ENCODE data around the gene CETN1. TPM values are rescaled to one million over a fixed set of nuclear protein-coding genes. Genes with fewer than 3 reads are reported as not detected.

The CETN1 gene
- total RNA-seq, 6 experiments from 2014 or later: not detected

GRCh38 chr18:615773-616172 is 35.6 kb downstream of the CETN1 start:
- TF ChIP-seq, protein P1, sequence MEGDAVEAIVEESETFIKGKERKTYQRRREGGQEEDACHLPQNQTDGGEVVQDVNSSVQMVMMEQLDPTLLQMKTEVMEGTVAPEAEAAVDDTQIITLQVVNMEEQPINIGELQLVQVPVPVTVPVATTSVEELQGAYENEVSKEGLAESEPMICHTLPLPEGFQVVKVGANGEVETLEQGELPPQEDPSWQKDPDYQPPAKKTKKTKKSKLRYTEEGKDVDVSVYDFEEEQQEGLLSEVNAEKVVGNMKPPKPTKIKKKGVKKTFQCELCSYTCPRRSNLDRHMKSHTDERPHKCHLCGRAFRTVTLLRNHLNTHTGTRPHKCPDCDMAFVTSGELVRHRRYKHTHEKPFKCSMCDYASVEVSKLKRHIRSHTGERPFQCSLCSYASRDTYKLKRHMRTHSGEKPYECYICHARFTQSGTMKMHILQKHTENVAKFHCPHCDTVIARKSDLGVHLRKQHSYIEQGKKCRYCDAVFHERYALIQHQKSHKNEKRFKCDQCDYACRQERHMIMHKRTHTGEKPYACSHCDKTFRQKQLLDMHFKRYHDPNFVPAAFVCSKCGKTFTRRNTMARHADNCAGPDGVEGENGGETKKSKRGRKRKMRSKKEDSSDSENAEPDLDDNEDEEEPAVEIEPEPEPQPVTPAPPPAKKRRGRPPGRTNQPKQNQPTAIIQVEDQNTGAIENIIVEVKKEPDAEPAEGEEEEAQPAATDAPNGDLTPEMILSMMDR (IDR thresholded peaks at IDR 0.05): no peak
- DNase-seq: no peak
- H3K4me1 Mint-ChIP-seq (ENCODE audit: low read depth): peaks cover 5% of the 10 kb centered on the region; the same call in 1 of the 2 replicates
- no peaks in the 10 kb centered on the region for H3K36me3 Mint-ChIP-seq (ENCODE audit: low read depth)
- no peak overlapping the region for H3K27ac Mint-ChIP-seq
- H3K4me3 Mint-ChIP-seq: no peak overlapping the region
- no peaks in the 10 kb centered on the region for H3K9me3 Mint-ChIP-seq
- peaks cover 24% of the 10 kb centered on the region for H3K27me3 Mint-ChIP-seq (ENCODE audit: insufficient read depth)

DNA sequence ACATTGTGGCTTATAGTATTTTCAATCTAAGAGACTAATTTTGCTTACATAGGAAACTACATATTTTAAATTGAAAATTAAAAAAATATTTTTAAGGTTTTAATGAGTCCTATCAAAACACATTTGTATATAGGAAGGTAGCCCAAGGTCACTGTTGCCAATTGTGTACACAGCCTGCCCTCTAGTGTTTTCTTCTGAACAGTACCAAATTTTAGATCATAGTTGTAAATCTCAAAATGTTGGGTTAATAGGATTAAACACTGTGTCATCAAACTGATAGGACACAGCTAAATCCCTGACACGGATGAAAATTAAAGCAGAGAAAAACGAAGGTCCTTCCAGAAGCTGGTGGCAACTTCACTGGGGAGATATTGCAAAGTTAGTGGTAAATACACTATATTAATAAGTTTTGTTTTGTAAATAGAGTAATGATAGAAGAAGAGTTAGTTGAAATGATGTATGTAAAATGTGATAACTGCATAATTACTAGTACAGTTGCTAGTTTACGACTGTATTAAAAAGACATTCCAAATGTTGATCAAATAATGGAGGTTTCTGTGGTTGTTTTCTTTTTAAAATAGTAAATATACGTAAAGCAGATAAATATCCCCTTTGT is 36.3 kb downstream of the CETN1 start:
- H3K9me3 Mint-ChIP-seq: no peaks in the 10 kb centered on the region
- H3K36me3 Mint-ChIP-seq (ENCODE audit: low read depth): no peaks in the 10 kb centered on the region
- no peak overlapping the region for H3K27ac Mint-ChIP-seq
- TF ChIP-seq, protein P1 (IDR thresholded peaks at IDR 0.05): peak; percentile 87
- H3K4me1 Mint-ChIP-seq (ENCODE audit: low read depth): peaks cover 5% of the 10 kb centered on the region; the same call in 1 of the 2 replicates
- DNase-seq: peak; percentile 30
- peaks cover 24% of the 10 kb centered on the region for H3K27me3 Mint-ChIP-seq (ENCODE audit: insufficient read depth)
- no peak overlapping the region for H3K4me3 Mint-ChIP-seq

DNA sequence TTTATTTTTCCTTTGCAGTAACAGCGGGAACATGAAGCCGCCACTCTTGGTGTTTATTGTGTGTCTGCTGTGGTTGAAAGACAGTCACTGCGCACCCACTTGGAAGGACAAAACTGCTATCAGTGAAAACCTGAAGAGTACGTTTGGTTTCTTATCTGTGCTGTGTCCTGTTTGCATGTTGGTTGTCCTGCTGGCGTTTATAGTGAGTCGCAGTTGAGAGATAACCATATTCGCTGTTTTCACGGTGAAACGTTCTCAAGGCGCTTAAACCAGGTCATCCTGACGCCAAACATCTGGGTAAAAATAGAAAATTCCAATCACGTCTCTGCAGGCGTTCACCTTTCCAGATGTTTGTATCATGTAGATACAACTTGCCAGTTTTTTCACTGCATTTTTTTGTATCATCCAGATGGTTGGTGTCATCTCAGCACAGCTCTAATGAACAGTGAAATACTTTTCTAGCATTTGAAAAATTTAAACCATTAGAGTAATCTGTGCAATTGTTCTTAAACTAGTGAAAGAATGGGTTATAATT is 37.9 kb downstream of the CETN1 start:
- no peaks in the 10 kb centered on the region for H3K36me3 Mint-ChIP-seq (ENCODE audit: low read depth)
- H3K27ac Mint-ChIP-seq: no peak overlapping the region
- TF ChIP-seq, protein P1 (IDR thresholded peaks at IDR 0.05): no peak
- peaks cover 26% of the 10 kb centered on the region for H3K27me3 Mint-ChIP-seq (ENCODE audit: insufficient read depth)
- no peaks in the 10 kb centered on the region for H3K9me3 Mint-ChIP-seq
- no peak overlapping the region for H3K4me3 Mint-ChIP-seq
- H3K4me1 Mint-ChIP-seq (ENCODE audit: low read depth): peaks cover 5% of the 10 kb centered on the region; the same call in 1 of the 2 replicates
- no peak for DNase-seq

DNA sequence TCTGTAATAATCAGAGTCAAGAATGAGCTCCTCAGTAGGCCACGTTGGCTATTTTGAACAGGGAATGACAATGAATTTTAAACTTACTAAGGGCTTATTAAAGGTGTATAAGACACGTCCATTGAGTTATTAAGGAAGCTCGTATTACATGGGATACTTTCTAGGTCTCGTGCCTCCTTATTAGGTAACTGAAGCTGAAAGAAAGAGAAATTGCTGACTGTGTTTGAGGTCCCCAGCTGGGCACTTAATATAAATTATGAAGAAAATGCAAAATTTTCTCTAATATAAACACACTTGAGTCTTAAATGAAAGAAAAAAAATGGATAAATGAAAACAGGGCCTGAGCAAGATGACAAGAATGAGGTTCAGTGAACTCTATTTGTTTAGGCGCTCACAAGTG is 38.4 kb downstream of the CETN1 start:
- peaks cover 21% of the 10 kb centered on the region for H3K27me3 Mint-ChIP-seq (ENCODE audit: insufficient read depth)
- peaks cover 5% of the 10 kb centered on the region; the same call in 1 of the 2 replicates for H3K4me1 Mint-ChIP-seq (ENCODE audit: low read depth)
- H3K36me3 Mint-ChIP-seq (ENCODE audit: low read depth): no peaks in the 10 kb centered on the region
- no peak overlapping the region for H3K4me3 Mint-ChIP-seq
- TF ChIP-seq, protein P1 (IDR thresholded peaks at IDR 0.05): no peak
- no peak for DNase-seq
- H3K27ac Mint-ChIP-seq: no peak overlapping the region
- no peaks in the 10 kb centered on the region for H3K9me3 Mint-ChIP-seq

DNA sequence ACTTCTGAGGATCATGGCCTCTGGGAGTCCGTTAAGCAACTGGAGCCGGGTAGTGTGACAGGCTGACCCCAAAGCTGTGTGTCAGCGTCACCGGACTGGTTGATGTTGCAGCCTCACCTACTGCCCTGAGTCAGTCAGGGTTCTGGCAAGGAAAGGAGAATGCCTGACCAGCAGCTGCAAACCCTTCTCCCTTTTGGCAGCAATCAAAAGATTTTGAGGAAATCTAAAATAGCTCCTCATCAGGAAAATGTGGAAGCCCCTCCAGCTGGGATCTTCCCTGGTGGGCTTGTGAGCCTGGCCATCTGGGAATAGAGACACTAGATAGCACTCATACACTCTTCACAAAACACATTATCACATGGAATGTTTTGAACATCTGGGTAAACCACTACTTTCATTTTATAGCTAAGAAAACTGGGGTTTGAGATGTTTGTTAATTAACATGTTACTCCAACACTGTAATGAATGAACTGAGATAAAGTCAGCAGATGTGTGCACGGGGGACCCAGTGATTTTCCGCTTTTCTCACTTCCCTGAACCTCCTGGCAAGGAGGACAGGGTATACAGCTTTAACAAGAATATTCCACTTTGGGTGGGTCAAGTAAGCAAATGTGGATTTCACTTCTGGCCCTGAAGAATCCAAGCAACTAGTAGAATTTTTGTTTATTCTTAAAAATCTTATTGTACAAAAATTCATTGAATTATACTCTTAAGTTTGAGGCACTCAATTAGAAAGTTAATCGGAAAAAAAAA is 41.3 kb downstream of the CETN1 start:
- H3K36me3 Mint-ChIP-seq (ENCODE audit: low read depth): no peaks in the 10 kb centered on the region
- DNase-seq: no peak
- peaks cover 3% of the 10 kb centered on the region; the same call in 1 of the 2 replicates for H3K4me1 Mint-ChIP-seq (ENCODE audit: low read depth)
- H3K9me3 Mint-ChIP-seq: no peaks in the 10 kb centered on the region
- no peak overlapping the region for H3K4me3 Mint-ChIP-seq
- TF ChIP-seq, protein P1 (IDR thresholded peaks at IDR 0.05): no peak
- H3K27me3 Mint-ChIP-seq (ENCODE audit: insufficient read depth): peaks cover 27% of the 10 kb centered on the region
- H3K27ac Mint-ChIP-seq: no peak overlapping the region
